Neural cell (in vitro differentiated cells): ENCODE data around the gene TGFBRAP1. TPM values are rescaled to one million over a fixed set of nuclear protein-coding genes. Genes with fewer than 3 reads are reported as not detected.

ENCODE experiments used
- H2AFZ ChIP-seq: fragments of 200-600, 300-800 bp; sonication (generic), shearing (Covaris generic); 2 replicates; pipeline ENCODE4 v1.6.0; 2014; ENCODE audit warnings: low read depth, mild to moderate bottlenecking, antibody characterized with exemption, low read length, moderate library complexity
- H3F3A ChIP-seq: fragments of 200-600 bp; shearing (Covaris generic); 2 replicates; pipeline ENCODE4 v1.6.1; 2016; ENCODE audit warnings: mild to moderate bottlenecking, moderate library complexity, mixed read lengths, antibody characterized with exemption, low read length; ENCODE audit not compliant: insufficient read depth, poor library complexity, severe bottlenecking
- H3K27ac ChIP-seq: fragments of 200-600, 300-800 bp; sonication (generic), shearing (Covaris generic); 2 replicates; pipeline ENCODE4 v1.5.1; 2014; ENCODE audit warnings: mild to moderate bottlenecking, low read length, moderate library complexity
- H3K27me3 ChIP-seq: fragments of 300-800, 200-600 bp; sonication (generic), shearing (Covaris generic); 2 replicates; pipeline ENCODE4 v1.6.0; 2014; ENCODE audit warnings: mild to moderate bottlenecking, low read depth, low read length, moderate library complexity; ENCODE audit not compliant: insufficient read depth
- H3K36me3 ChIP-seq: fragments of 300-800, 200-600 bp; sonication (generic), shearing (Covaris generic); 2 replicates; pipeline ENCODE4 v1.5.1; 2014; ENCODE audit warnings: mild to moderate bottlenecking, antibody characterized with exemption, low read length, moderate library complexity; ENCODE audit not compliant: insufficient read depth
- H3K4me2 ChIP-seq: fragments of 300-800, 200-600 bp; sonication (generic), shearing (Covaris generic); 2 replicates; pipeline ENCODE4 v1.6.0; 2014; ENCODE audit warnings: mild to moderate bottlenecking, low read length
- H3K4me3 ChIP-seq: fragments of 300-800, 200-600 bp; sonication (generic), shearing (Covaris generic); 2 replicates; pipeline ENCODE4 v1.5.1; 2014; ENCODE audit warnings: mild to moderate bottlenecking, low read length, moderate library complexity
- H3K79me2 ChIP-seq: fragments of 200-600 bp; shearing (Covaris generic); replicated peaks from 2 replicates; pipeline ENCODE4 v1.6.0; 2014; ENCODE audit warnings: mild to moderate bottlenecking, low read length, moderate library complexity; ENCODE audit not compliant: insufficient read depth
- H3K9ac ChIP-seq: fragments of 300-800, 200-600 bp; sonication (generic), shearing (Covaris generic); 2 replicates; pipeline ENCODE4 v1.6.1; 2016; ENCODE audit warnings: mild to moderate bottlenecking, low read length, mixed read lengths
- H3K9me2 ChIP-seq: fragments of 200-600 bp; shearing (Covaris generic); 2 replicates; pipeline ENCODE4 v1.6.1; 2016; ENCODE audit warnings: mild to moderate bottlenecking, low read length, mixed read lengths; ENCODE audit not compliant: insufficient read depth
- H3K9me3 ChIP-seq: fragments of 200-600, 300-800 bp; sonication (generic), shearing (Covaris generic); 2 replicates; pipeline ENCODE4 v1.6.1; 2016; ENCODE audit warnings: mild to moderate bottlenecking, mixed run types, low read length, moderate library complexity, mixed read lengths
- H4K20me1 ChIP-seq: fragments of 200-600 bp; shearing (Covaris generic); 2 replicates; pipeline ENCODE4 v1.6.1; 2016; ENCODE audit warnings: mild to moderate bottlenecking, mixed run types; ENCODE audit not compliant: insufficient read depth
- EP300 ChIP-seq: fragments of 450-650 bp; conservative IDR thresholded peaks from 2 replicates; pipeline ENCODE4 v1.6.1; 2014; ENCODE audit warnings: antibody characterized with exemption, mild to moderate bottlenecking, moderate library complexity; ENCODE audit not compliant: poor library complexity, severe bottlenecking
- EZH2 ChIP-seq: fragments of 200-600, 300-800 bp; shearing (Covaris generic), sonication (generic); IDR thresholded peaks from 2 replicates; pipeline ENCODE4 v1.6.1; 2014; ENCODE audit warnings: antibody characterized with exemption, low read length, borderline replicate concordance, mild to moderate bottlenecking; ENCODE audit not compliant: insufficient read depth, poor library complexity, severe bottlenecking
- MXI1 ChIP-seq: fragments of 450-650 bp; conservative IDR thresholded peaks from 2 replicates; pipeline ENCODE4 v1.6.1; 2014; ENCODE audit warnings: antibody characterized with exemption, mild to moderate bottlenecking; ENCODE audit not compliant: poor library complexity, severe bottlenecking
- POLR2AphosphoS5 ChIP-seq: IDR thresholded peaks from 2 replicates; pipeline ENCODE4 v1.6.1; 2012
- RAD21 ChIP-seq: fragments of 450-650 bp; conservative IDR thresholded peaks from 2 replicates; pipeline ENCODE4 v1.6.1; 2014; ENCODE audit warnings: antibody characterized with exemption, mild to moderate bottlenecking, moderate library complexity
- SMC3 ChIP-seq: fragments of 450-650 bp; conservative IDR thresholded peaks from 2 replicates; pipeline ENCODE4 v1.6.1; 2014; ENCODE audit warnings: antibody characterized with exemption, mild to moderate bottlenecking, moderate library complexity; ENCODE audit not compliant: poor library complexity
- TAF1 ChIP-seq: IDR thresholded peaks from 2 replicates; pipeline ENCODE4 v1.6.1; 2012; ENCODE audit warnings: low read depth
- polyA plus RNA-seq: library from polyadenylated mRNA; depleted of rRNA; stranded (reverse); fragments of >200 nt; gene quantifications from 2 replicates; pipeline ENCODE4 v1.2.3, GENCODE V29; 2014
- TF ChIP-seq, protein P1 (sequence below): fragments of 450-650 bp; IDR thresholded peaks from 2 replicates; pipeline ENCODE4 v1.5.1; 2014; ENCODE audit warnings: antibody characterized with exemption, mild to moderate bottlenecking, moderate library complexity; ENCODE audit not compliant: poor library complexity, severe bottlenecking
- TF ChIP-seq, protein P2 (sequence below): IDR thresholded peaks from 2 replicates; pipeline ENCODE4 v1.6.1; 2012; ENCODE audit warnings: borderline replicate concordance

The TGFBRAP1 gene
- polyA plus RNA-seq, 1 donor from 2014 or later, result 13.9 TPM

GRCh38 chr2:105274046-105274445, 55.5 kb downstream of the TGFBRAP1 start:
- Histone ChIP-seq H2AFZ (no peak overlapping the region), H3F3A (no peaks in the 10 kb centered on the region), H3K9me2 (no peaks in the 10 kb centered on the region), H3K4me2 (no peak overlapping the region), H4K20me1 (no peaks in the 10 kb centered on the region), H3K79me2 (no peaks in the 10 kb centered on the region), H3K4me3 (no peak overlapping the region), H3K36me3 (peaks cover 13% of the 10 kb centered on the region), H3K9me3 (no peaks in the 10 kb centered on the region), H3K9ac (no peak overlapping the region), H3K27ac (no peak overlapping the region), H3K27me3 (no peaks in the 10 kb centered on the region)
- no peak for TF ChIP-seq EZH2
- TF ChIP-seq MXI1, result no peak
- no peak for TF ChIP-seq EP300
- TF ChIP-seq, protein P1, sequence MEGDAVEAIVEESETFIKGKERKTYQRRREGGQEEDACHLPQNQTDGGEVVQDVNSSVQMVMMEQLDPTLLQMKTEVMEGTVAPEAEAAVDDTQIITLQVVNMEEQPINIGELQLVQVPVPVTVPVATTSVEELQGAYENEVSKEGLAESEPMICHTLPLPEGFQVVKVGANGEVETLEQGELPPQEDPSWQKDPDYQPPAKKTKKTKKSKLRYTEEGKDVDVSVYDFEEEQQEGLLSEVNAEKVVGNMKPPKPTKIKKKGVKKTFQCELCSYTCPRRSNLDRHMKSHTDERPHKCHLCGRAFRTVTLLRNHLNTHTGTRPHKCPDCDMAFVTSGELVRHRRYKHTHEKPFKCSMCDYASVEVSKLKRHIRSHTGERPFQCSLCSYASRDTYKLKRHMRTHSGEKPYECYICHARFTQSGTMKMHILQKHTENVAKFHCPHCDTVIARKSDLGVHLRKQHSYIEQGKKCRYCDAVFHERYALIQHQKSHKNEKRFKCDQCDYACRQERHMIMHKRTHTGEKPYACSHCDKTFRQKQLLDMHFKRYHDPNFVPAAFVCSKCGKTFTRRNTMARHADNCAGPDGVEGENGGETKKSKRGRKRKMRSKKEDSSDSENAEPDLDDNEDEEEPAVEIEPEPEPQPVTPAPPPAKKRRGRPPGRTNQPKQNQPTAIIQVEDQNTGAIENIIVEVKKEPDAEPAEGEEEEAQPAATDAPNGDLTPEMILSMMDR, result no peak
- no peak for TF ChIP-seq TAF1
- TF ChIP-seq, protein P2, sequence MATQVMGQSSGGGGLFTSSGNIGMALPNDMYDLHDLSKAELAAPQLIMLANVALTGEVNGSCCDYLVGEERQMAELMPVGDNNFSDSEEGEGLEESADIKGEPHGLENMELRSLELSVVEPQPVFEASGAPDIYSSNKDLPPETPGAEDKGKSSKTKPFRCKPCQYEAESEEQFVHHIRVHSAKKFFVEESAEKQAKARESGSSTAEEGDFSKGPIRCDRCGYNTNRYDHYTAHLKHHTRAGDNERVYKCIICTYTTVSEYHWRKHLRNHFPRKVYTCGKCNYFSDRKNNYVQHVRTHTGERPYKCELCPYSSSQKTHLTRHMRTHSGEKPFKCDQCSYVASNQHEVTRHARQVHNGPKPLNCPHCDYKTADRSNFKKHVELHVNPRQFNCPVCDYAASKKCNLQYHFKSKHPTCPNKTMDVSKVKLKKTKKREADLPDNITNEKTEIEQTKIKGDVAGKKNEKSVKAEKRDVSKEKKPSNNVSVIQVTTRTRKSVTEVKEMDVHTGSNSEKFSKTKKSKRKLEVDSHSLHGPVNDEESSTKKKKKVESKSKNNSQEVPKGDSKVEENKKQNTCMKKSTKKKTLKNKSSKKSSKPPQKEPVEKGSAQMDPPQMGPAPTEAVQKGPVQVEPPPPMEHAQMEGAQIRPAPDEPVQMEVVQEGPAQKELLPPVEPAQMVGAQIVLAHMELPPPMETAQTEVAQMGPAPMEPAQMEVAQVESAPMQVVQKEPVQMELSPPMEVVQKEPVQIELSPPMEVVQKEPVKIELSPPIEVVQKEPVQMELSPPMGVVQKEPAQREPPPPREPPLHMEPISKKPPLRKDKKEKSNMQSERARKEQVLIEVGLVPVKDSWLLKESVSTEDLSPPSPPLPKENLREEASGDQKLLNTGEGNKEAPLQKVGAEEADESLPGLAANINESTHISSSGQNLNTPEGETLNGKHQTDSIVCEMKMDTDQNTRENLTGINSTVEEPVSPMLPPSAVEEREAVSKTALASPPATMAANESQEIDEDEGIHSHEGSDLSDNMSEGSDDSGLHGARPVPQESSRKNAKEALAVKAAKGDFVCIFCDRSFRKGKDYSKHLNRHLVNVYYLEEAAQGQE, result no peak
- no peak for TF ChIP-seq SMC3
- TF ChIP-seq RAD21, result no peak
- no peak for TF ChIP-seq POLR2AphosphoS5

GRCh38 chr2:105272176-105272575, 57.4 kb downstream of the TGFBRAP1 start:
- H3K79me2 ChIP-seq, result no peaks in the 10 kb centered on the region
- no peak overlapping the region for H3K4me2 ChIP-seq
- H3K4me3 ChIP-seq, result no peak overlapping the region
- H4K20me1 ChIP-seq, result no peaks in the 10 kb centered on the region
- no peak overlapping the region for H3K27ac ChIP-seq
- no peaks in the 10 kb centered on the region for H3K9me3 ChIP-seq
- no peaks in the 10 kb centered on the region for H3K9me2 ChIP-seq
- no peak overlapping the region for H2AFZ ChIP-seq
- H3K27me3 ChIP-seq, result no peaks in the 10 kb centered on the region
- TF ChIP-seq RAD21, result no peak
- TF ChIP-seq EP300, result no peak
- no peak for TF ChIP-seq EZH2
- no peak for TF ChIP-seq SMC3
- TF ChIP-seq, protein P1, result no peak
- TF ChIP-seq POLR2AphosphoS5, result no peak
- TF ChIP-seq, protein P2, result no peak
- no peak for TF ChIP-seq TAF1
- TF ChIP-seq MXI1, result no peak
- no peaks in the 10 kb centered on the region for H3F3A ChIP-seq
- H3K36me3 ChIP-seq, result peaks cover 28% of the 10 kb centered on the region
- H3K9ac ChIP-seq, result no peak overlapping the region
